Mucosa of rectum (tissue), 2 donors: ENCODE measurements around the gene H6PD.
"Not testable (repeated sequence)": the region's sequence is repeated elsewhere in the genome, so short reads cannot be mapped to it uniquely, and the experiment has no call there.

ENCODE experiments used
- H3K27ac ChIP-seq, 2 donors: one replicate each; pipeline ENCODE4 v1.7.0; 2013; ENCODE audit warnings: inconsistent platforms in 2 of 2, low read depth in 2 of 2, low read length in 2 of 2
- H3K27me3 ChIP-seq, 2 donors: one replicate each; pipeline ENCODE4 v1.7.0; 2013; ENCODE audit warnings: low read length in 2 of 2; ENCODE audit not compliant: control insufficient read depth in 2 of 2, insufficient read depth in 2 of 2
- H3K36me3 ChIP-seq, 2 donors: one replicate each; pipeline ENCODE4 v1.7.0; 2013; ENCODE audit warnings: low read length in 2 of 2; ENCODE audit not compliant: control insufficient read depth in 2 of 2, insufficient read depth in 2 of 2
- H3K4me1 ChIP-seq, 2 donors: one replicate each; pipeline ENCODE4 v1.7.0; 2013; ENCODE audit warnings: low read length in 2 of 2, mild to moderate bottlenecking in 1 of 2; ENCODE audit not compliant: control insufficient read depth in 2 of 2, insufficient read depth in 2 of 2
- H3K4me3 ChIP-seq, 2 donors: one replicate each; pipeline ENCODE4 v1.7.0; 2013; ENCODE audit warnings: low read length in 2 of 2
- H3K9ac ChIP-seq, 2 donors: one replicate each; pipeline ENCODE4 v1.7.0; 2013; ENCODE audit warnings: low read length in 2 of 2, low read depth in 1 of 2, mild to moderate bottlenecking in 1 of 2
- H3K9me3 ChIP-seq, 2 donors: one replicate each; pipeline ENCODE4 v1.7.0; 2013; ENCODE audit warnings: low read length in 2 of 2; ENCODE audit not compliant: control insufficient read depth in 2 of 2
- donor health status: healthy.
- donor health status: Normal muscosa, but diverticular disease.

The H6PD gene

DNA sequence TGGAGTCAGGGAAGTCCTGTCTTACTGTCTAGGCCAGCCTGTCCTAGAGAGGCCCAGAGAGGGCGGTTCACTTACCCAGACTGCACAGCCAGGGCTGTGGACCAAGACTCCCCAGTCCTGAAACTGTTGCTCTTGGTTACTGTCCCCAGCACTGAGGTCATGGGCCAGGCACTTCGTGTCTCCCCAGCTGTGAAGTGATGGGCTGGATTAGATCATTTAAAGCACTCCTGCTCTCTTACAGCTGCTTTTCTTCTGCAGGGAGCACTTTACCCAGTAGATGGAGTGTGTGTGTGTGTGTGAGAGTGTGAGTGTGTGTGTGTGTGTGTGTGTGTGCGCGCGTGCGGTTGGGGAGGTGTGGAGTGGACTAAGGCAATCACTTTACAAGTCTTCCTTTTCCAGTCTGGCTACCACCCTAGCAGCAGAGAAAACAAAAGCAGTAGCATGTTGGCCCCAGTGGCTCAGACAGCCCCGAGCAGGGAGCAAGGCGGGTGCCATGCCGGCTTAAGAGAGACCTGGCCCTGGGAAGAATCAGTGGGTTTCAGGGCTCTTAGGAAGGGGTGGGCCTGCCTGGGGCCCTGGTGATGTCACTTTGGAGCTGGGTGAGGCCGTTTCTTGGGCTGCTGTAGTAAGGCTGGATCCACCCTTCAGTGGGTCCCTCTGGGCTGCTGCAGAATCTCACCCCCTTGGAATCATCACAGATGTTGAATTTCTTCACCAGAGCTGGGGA, 60.5 kb downstream of the H6PD start:
- Histone ChIP-seq H3K9ac (peak overlapping the region in 1 of 2 donors; percentile 89), H3K9me3 (no peaks in the 10 kb centered on the region), H3K4me1 (peaks cover 33 to 35% of the 10 kb centered on the region in 2 donors), H3K27ac (peak overlapping the region; percentile 76 to 83), H3K4me3 (peak overlapping the region; percentile 82 to 89), H3K36me3 (peaks cover 3 to 4% of the 10 kb centered on the region in 2 donors), H3K27me3 (no peaks in the 10 kb centered on the region)

DNA sequence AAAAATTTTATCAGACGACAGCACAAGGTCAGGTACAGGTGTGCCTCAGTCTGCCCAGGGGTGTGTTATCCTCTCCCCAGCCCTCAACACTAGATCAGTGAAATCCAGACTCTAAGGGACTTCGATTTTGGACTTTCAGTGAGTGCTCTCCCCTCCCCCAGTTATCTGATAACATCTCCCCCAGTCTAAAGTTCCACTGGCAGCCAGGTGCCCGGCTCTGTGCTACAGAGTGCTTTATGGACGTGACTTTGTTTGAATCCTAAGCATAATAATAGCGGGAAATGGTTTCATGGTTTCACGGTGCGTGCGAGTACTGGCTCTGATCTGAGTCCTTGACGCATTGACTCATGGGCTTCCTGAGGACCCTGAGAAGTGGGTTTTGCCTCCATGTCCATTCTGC, 61.3 kb downstream of the H6PD start:
- Histone ChIP-seq H3K36me3 (peaks cover 3 to 4% of the 10 kb centered on the region in 2 donors), H3K9ac (no peak overlapping the region), H3K4me1 (peaks cover 41 to 43% of the 10 kb centered on the region in 2 donors), H3K9me3 (no peaks in the 10 kb centered on the region), H3K27ac (no peak overlapping the region), H3K27me3 (no peaks in the 10 kb centered on the region), H3K4me3 (no peak overlapping the region)

DNA sequence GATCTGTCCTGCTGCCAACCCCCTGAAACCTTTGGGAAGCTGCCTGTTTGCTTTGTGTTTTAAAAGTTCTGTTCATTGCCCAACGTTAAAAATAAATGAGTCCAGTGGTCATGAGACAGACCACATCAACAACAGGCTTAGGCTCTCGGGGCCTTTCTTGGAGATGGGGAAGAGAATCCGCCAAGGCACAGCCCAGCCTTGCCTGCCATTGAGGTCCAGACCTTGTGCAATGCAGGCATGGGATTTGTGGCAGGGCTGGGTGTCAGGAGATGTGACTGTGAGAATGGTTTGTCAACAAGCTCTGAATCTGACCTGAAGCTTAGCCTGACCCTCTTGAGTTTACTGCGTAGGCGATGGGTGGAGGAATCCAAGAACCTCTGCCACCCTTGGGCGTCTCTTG, 62.3 kb downstream of the H6PD start:
- Histone ChIP-seq H3K27me3 (no peaks in the 10 kb centered on the region), H3K9ac (no peak overlapping the region), H3K4me1 (peaks cover 45 to 47% of the 10 kb centered on the region in 2 donors), H3K36me3 (peaks cover 4 to 7% of the 10 kb centered on the region in 2 donors), H3K27ac (no peak overlapping the region), H3K9me3 (no peaks in the 10 kb centered on the region), H3K4me3 (no peak overlapping the region)

DNA sequence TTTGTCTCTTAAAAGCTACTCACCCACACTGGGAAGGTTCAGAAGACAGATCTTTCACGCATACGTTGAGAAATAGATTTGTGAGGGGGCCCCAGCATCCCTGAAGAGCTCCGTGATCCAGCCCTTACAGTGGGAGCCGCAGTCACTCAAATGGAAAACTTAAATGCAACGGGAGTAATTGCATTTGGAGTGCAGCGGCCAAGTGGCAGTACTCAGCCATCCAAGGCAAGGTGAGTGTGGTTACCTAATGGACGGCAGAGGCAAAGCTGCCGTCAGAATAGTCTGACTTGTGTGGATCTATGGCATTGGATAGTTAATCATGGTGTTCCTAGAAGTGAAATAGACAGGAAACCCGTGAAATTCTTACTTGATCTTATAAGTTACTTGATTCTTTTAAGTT, 63.3 kb downstream of the H6PD start:
- H3K4me3 ChIP-seq, result no peak overlapping the region
- no peak overlapping the region for H3K9ac ChIP-seq
- H3K9me3 ChIP-seq, result no peaks in the 10 kb centered on the region
- H3K27ac ChIP-seq, result no peak overlapping the region
- H3K4me1 ChIP-seq, result peaks cover 46 to 57% of the 10 kb centered on the region in 2 donors
- H3K36me3 ChIP-seq, result peaks cover 4 to 7% of the 10 kb centered on the region in 2 donors
- no peaks in the 10 kb centered on the region for H3K27me3 ChIP-seq

DNA sequence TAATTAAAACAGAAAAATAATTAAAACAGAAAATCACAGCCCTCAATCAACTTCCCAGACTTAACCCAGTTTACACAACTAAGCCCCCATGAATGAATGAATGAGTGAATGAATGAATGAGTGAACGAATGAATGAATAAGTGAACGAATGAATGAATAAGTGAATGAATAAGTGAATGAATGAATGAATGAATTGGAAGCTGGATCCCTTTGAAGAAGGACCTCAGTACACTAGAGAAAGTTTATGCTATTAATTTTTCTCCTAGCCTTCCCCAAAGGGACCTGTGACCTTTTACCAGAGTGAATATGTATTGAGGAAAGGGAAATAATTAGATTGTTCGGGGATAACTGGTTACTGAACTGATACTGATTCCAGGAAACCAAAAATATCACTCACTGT, 63.7 kb downstream of the H6PD start:
- H3K27me3 ChIP-seq, result no peaks in the 10 kb centered on the region
- no peak overlapping the region for H3K9ac ChIP-seq
- H3K9me3 ChIP-seq, result no peaks in the 10 kb centered on the region
- no peak overlapping the region for H3K27ac ChIP-seq
- H3K36me3 ChIP-seq, result peaks cover 4 to 7% of the 10 kb centered on the region in 2 donors
- no peak overlapping the region for H3K4me3 ChIP-seq
- peaks cover 50 to 61% of the 10 kb centered on the region in 2 donors for H3K4me1 ChIP-seq

DNA sequence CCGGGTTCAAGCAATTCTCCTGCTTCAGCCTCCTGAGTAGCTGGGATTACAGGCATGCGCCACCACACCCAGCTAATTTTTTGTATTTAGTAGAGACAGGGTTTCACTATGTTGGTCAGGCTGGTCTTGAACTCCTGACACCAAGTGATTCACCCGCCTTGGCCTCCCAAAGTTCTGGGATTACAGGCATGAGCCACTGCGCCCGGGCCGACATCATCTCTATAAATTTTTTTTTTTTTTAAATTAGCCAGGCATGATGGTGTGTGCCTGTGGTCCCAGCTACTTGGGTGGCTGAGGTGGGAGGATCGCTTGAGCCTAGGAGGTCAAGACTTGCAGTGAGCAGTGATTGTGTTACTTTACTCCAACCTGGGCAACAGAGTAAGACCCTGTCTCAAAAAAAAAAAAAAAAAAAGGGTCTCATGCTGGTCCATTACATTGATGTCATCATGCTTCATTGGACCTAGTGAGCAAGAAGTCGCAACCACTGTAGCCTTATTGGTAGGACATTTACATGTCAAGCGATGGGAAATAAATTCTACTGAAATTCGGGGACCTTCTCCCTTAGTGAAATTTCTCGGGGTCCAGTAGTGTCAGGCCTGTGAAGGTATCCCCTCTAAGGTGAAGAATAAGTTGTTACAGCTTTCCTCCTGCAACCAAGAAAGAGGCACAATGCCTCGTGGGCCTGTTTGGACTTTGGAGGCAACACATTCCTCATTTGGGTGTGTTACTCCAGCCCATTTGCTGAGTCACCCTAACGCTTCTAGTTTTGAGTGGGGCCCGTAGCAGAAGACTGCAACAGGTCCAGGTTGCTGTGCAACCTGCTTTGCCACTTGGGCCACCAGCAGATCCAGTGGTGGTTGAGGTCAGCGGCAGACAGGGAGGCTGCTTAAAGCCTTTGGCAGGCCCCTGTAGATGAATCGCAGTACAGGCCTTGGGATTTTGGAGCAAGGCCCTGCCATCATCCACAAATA, 65.3 kb downstream of the H6PD start:
- H3K4me1 ChIP-seq, result peaks cover 37 to 55% of the 10 kb centered on the region in 2 donors
- not testable (repeated sequence) for H3K36me3 ChIP-seq, H3K9ac ChIP-seq, H3K27me3 ChIP-seq, H3K9me3 ChIP-seq, H3K4me3 ChIP-seq
- H3K27ac ChIP-seq, result peak overlapping the region; percentile 52 to 64

DNA sequence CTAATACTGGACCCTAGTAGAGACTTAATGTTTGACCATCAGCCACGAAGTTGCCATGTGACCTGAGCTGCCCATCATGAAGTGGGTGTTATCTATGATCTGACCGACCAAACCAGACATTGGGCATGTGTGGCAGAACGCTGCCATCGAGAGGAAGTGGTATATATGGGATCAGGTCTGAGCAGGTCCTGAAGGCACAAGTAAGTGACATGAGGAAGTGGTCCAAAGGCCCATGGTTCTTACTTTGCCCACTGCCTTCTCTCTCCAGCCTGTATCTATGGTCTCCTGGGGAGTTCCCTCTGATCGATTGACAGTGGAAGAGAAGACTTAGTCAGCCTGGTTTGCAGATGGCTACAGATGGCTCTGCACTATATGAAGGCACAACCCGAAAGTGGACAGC, 66.0 kb downstream of the H6PD start:
- Histone ChIP-seq H3K4me3 (no peak overlapping the region), H3K36me3 (peaks cover 4 to 7% of the 10 kb centered on the region in 2 donors), H3K4me1 (peaks cover 30 to 48% of the 10 kb centered on the region in 2 donors)

DNA sequence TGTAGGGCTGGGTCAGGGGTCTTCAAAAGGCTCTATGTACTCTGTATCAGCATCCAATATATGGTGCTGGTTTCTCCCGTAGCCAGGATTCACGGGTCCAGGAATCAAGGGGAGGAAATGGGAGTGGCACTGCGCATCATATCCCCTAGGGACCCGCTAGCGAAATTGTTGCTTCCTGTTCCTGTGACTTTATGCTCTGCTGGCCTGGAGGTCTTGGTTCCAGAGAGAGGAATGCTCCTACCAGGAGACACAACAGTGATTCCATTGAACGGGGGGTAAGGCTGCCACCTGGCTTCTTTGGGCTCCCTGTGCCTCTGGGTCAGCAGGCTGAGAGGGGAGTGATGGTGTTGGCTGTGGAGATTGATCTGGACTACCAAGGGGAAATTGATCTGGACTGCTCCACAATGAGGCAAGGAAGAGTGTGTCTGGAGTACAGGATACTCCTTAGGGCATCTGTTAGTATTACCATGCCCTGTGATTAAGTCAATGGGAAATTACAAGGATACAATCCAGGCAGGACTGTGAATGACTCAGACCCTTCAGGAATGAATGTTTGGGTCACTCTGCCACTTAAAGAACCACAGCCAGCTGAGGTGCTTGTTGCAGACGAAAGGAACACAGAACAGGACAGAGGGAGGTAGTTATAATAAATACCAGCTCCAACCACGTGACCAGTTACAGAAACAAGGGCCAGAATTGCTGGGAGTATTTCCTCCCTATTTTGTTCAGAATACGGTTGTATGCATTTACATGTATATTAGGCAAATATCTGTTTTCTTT, 68.4 kb downstream of the H6PD start:
- peak overlapping the region in 1 of 2 donors; percentile 20 for H3K9ac ChIP-seq
- H3K4me1 ChIP-seq, result peaks cover 18 to 40% of the 10 kb centered on the region in 2 donors
- H3K27ac ChIP-seq, result peak overlapping the region; percentile 29 to 43

More for the DNA sequence above, 66.0 kb downstream of the H6PD start:
- H3K9me3 ChIP-seq, result no peaks in the 10 kb centered on the region
- H3K9ac ChIP-seq, result no peak overlapping the region
- H3K27me3 ChIP-seq, result no peaks in the 10 kb centered on the region
- peak overlapping the region; percentile 52 to 64 for H3K27ac ChIP-seq

DNA sequence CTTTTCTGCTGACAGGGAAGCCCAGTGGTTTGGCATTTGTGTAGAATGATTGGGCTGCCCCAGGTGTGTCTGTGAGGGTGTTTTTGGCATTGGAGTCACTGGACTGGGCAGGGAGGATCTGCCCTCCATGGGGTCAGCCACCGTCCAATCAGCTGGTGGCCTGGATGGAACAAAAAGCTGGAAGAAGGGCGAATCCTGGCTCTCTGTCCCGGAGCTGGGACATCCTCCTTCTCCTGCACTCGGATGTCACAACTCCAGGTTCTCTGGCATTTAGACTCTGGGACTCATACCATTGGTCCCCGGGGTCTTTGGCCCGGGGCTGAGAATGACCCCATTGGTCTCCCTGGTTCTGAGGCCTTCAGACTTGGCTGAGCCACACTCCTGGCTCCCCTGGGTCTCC, 69.3 kb downstream of the H6PD start:
- Histone ChIP-seq H3K4me1 (peaks cover 18 to 40% of the 10 kb centered on the region in 2 donors), H3K36me3 (peaks cover 0 to 4% of the 10 kb centered on the region in 2 donors), H3K9me3 (no peaks in the 10 kb centered on the region), H3K27me3 (no peaks in the 10 kb centered on the region), H3K4me3 (no peak overlapping the region), H3K27ac (no peak overlapping the region), H3K9ac (no peak overlapping the region)

More for the DNA sequence above, 68.4 kb downstream of the H6PD start:
- Histone ChIP-seq H3K27me3 (no peaks in the 10 kb centered on the region), H3K4me3 (no peak overlapping the region), H3K9me3 (no peaks in the 10 kb centered on the region), H3K36me3 (peaks cover 0 to 4% of the 10 kb centered on the region in 2 donors)
